H1 (cell line): Measurements from ENCODE around the gene ADAMTS9. TPM values are rescaled to one million over a fixed set of nuclear protein-coding genes. Genes with fewer than 3 reads are reported as not detected.

Experiments used
- CTCF ChIA-PET: fragments of 300-600 bp; sonication (Branson Sonifier 250); formaldehyde crosslinking; loops from one replicate; lab custom pipeline; 2021; ENCODE audit not compliant: partially characterized antibody; lab: Charles Lee
- POLR2A ChIA-PET: fragments of 300-600 bp; sonication (Branson Sonifier 250); formaldehyde crosslinking; loops from one replicate; lab custom pipeline; 2021; ENCODE audit warnings: inconsistent platforms; ENCODE audit not compliant: partially characterized antibody; lab: Charles Lee
- DNase-seq, 2 experiments: peaks; one replicate each; pipeline versions ENCODE4 v3.0.0 to v3.0.0-alpha.2; 2010 to 2022; ENCODE audit warnings: low spot score in 2 of 2, low read depth in 1 of 2, mixed read lengths in 1 of 2
- FAIRE-seq: peaks from 2 replicates; lab custom pipeline; 2011; peaks lifted over from hg19 to GRCh38; lab: Jason Lieb, UNC
- H2AFZ ChIP-seq: 2 replicates; pipeline ENCODE4 v1.8.1; 2012; ENCODE audit warnings: low read length, inconsistent platforms
- H2AK5ac ChIP-seq: 2 replicates; pipeline ENCODE4 v1.6.1; 2013; ENCODE audit warnings: low read depth, low read length
- H2BK120ac ChIP-seq: replicated peaks from 2 replicates; pipeline ENCODE3; 2013; ENCODE audit warnings: low read depth, low read length, inconsistent platforms
- H2BK12ac ChIP-seq: 2 replicates; pipeline ENCODE4 v1.6.1; 2013; ENCODE audit warnings: low read depth, low read length
- H2BK15ac ChIP-seq: 2 replicates; pipeline ENCODE4 v1.6.1; 2013; ENCODE audit warnings: low read length
- H2BK20ac ChIP-seq: 2 replicates; pipeline ENCODE4 v1.6.1; 2013; ENCODE audit warnings: low read length
- H2BK5ac ChIP-seq: 2 replicates; pipeline ENCODE4 v1.6.1; 2013; ENCODE audit warnings: low read depth, low read length
- H3K14ac ChIP-seq: 2 replicates; pipeline ENCODE4 v1.6.1; 2013; ENCODE audit warnings: inconsistent platforms; ENCODE audit not compliant: insufficient read length
- H3K18ac ChIP-seq: 2 replicates; pipeline ENCODE4 v1.6.1; 2013; ENCODE audit warnings: low read length; ENCODE audit errors: extremely low read depth
- H3K23ac ChIP-seq: 2 replicates; pipeline ENCODE4 v1.6.1; 2013; ENCODE audit warnings: inconsistent platforms; ENCODE audit not compliant: insufficient read length
- H3K23me2 ChIP-seq: 2 replicates; pipeline ENCODE4 v1.6.1; 2013; ENCODE audit warnings: low read depth, low read length
- H3K27ac ChIP-seq: 2 replicates; pipeline ENCODE4 v1.6.1; 2011; ENCODE audit warnings: low read depth, low read length, inconsistent platforms
- H3K27me3 ChIP-seq, 4 experiments: replicated peaks in 1 of 4; 1 replicate in 1 of 4; 2 replicates in 3 of 4; pipeline versions ENCODE4 v1.6.1 to v1.8.1; 2011 to 2013; ENCODE audit warnings: low read length in 3 of 4, mild to moderate bottlenecking in 3 of 4, inconsistent platforms in 2 of 4, mixed read lengths in 2 of 4, moderate library complexity in 1 of 4; ENCODE audit not compliant: control insufficient read depth in 3 of 4, insufficient read depth in 3 of 4; ENCODE audit errors: extremely low read depth in 1 of 4
- H3K36me3 ChIP-seq, 4 experiments: 2 replicates each; pipeline versions ENCODE4 v1.6.1 to v1.8.1; 2011 to 2013; ENCODE audit warnings: mild to moderate bottlenecking in 4 of 4, low read length in 3 of 4, moderate library complexity in 2 of 4, control low read depth in 1 of 4, inconsistent platforms in 1 of 4; ENCODE audit not compliant: insufficient read depth in 4 of 4, control insufficient read depth in 2 of 4
- H3K4ac ChIP-seq: replicated peaks from 2 replicates; pipeline ENCODE3; 2013; ENCODE audit warnings: low read length, low read depth, mixed read lengths, inconsistent platforms; ENCODE audit not compliant: insufficient read length
- H3K4me1 ChIP-seq, 4 experiments: replicated peaks in 1 of 4; 1 replicate in 1 of 4; 2 replicates in 3 of 4; pipeline versions ENCODE4 v1.6.1 to v1.8.1; 2011 to 2013; ENCODE audit warnings: low read length in 3 of 4, inconsistent platforms in 2 of 4, mixed read lengths in 1 of 4; ENCODE audit not compliant: insufficient read depth in 4 of 4, control insufficient read depth in 3 of 4
- H3K4me2 ChIP-seq, 2 experiments: 2 replicates each; pipeline versions ENCODE4 v1.6.1 to v1.8.1; 2011 to 2013; ENCODE audit warnings: low read depth in 2 of 2, low read length in 2 of 2, control low read depth in 1 of 2, inconsistent platforms in 1 of 2, mild to moderate bottlenecking in 1 of 2; ENCODE audit not compliant: insufficient read depth in 1 of 2
- H3K4me3 ChIP-seq, 4 experiments: fragments of 200-600, 300-600 bp in 1 of 4; sonication (generic), shearing (Covaris generic), sonication (Bioruptor Twin) in 1 of 4; 2 replicates each; pipeline versions ENCODE4 v1.5.1 to v1.8.1; 2011 to 2016; ENCODE audit warnings: low read length in 4 of 4, low read depth in 3 of 4, control low read depth in 2 of 4, inconsistent platforms in 2 of 4, mild to moderate bottlenecking in 2 of 4, mixed read lengths in 1 of 4, moderate library complexity in 1 of 4; ENCODE audit not compliant: insufficient read depth in 2 of 4; ENCODE audit errors: extremely low read depth in 1 of 4
- H3K56ac ChIP-seq: replicated peaks from 2 replicates; pipeline ENCODE3; 2013; ENCODE audit warnings: low read depth, mild to moderate bottlenecking, mixed read lengths, low read length, inconsistent platforms; ENCODE audit not compliant: insufficient read length
- H3K79me1 ChIP-seq: 2 replicates; pipeline ENCODE4 v1.6.1; 2013; ENCODE audit warnings: low read depth, low read length, control low read depth
- H3K79me2 ChIP-seq, 2 experiments: 2 replicates each; pipeline versions ENCODE4 v1.6.1 to v1.8.1; 2012 to 2013; ENCODE audit warnings: low read length in 2 of 2, mild to moderate bottlenecking in 2 of 2, inconsistent platforms in 1 of 2; ENCODE audit not compliant: insufficient read depth in 2 of 2, control insufficient read depth in 1 of 2
- H3K9ac ChIP-seq, 4 experiments: replicated peaks in 1 of 4; 1 replicate in 1 of 4; 2 replicates in 3 of 4; pipeline versions ENCODE4 v1.6.1 to v1.8.1; 2011 to 2013; ENCODE audit warnings: low read depth in 3 of 4, low read length in 3 of 4, control low read depth in 2 of 4, mild to moderate bottlenecking in 2 of 4, moderate library complexity in 2 of 4, inconsistent platforms in 1 of 4; ENCODE audit errors: extremely low read depth in 1 of 4
- H3K9me3 ChIP-seq, 2 experiments: 2 replicates each; pipeline versions ENCODE4 v1.6.1 to v1.8.1; 2012 to 2013; ENCODE audit warnings: mild to moderate bottlenecking in 2 of 2, moderate library complexity in 2 of 2, control low read depth in 1 of 2, inconsistent platforms in 1 of 2, low read depth in 1 of 2, low read length in 1 of 2, mixed read lengths in 1 of 2; ENCODE audit not compliant: insufficient read depth in 2 of 2
- H4K20me1 ChIP-seq, 2 experiments: replicated peaks in 1 of 2; 2 replicates each; pipeline versions ENCODE3 to v1.8.1; 2011 to 2013; ENCODE audit warnings: inconsistent platforms in 2 of 2, low read length in 2 of 2, mild to moderate bottlenecking in 1 of 2; ENCODE audit not compliant: insufficient read depth in 2 of 2, control insufficient read depth in 1 of 2
- H4K5ac ChIP-seq: 2 replicates; pipeline ENCODE4 v1.6.1; 2013; ENCODE audit warnings: low read length, low read depth, mixed read lengths, inconsistent platforms; ENCODE audit not compliant: insufficient read length
- H4K8ac ChIP-seq: 2 replicates; pipeline ENCODE4 v1.8.0; 2013; ENCODE audit warnings: mild to moderate bottlenecking, moderate library complexity, low read length, inconsistent platforms; ENCODE audit not compliant: insufficient read depth; ENCODE audit errors: extremely low read depth
- H4K91ac ChIP-seq: replicated peaks from 2 replicates; pipeline ENCODE3; 2013; ENCODE audit warnings: low read length, mixed read lengths, inconsistent platforms; ENCODE audit not compliant: insufficient read length
- WGBS, 2 experiments: shearing (Covaris generic) in 1 of 2; methylation state at CpG; one replicate each; pipeline versions ENCODE4 v1.1.6 to v1.1.7; 2013 to 2015; ENCODE audit warnings: low lambda C conversion rate in 2 of 2, mixed read lengths in 2 of 2, inconsistent platforms in 1 of 2, low coverage in 1 of 2, missing lambda C conversion rate in 1 of 2; ENCODE audit not compliant: insufficient replicate concordance in 2 of 2, insufficient coverage in 1 of 2, insufficient read length in 1 of 2; ENCODE audit errors: extremely low coverage in 1 of 2, missing lambda C conversion rate in 1 of 2; 5-methylcytosine and 5-hydroxymethylcytosine counted together
- polyA plus RNA-seq, 7 experiments: library from polyadenylated mRNA; depleted of rRNA in 3 of 7; stranded (reverse) in 5 of 7; unstranded in 2 of 7; fragments of >200 nt in 5 of 7; fragments of 200-250 nt in 2 of 7; gene quantifications; 1 replicate in 5 of 7; 2 replicates in 1 of 7; 4 replicates in 1 of 7; pipeline versions ENCODE4 v1.2.1 to v1.2.3, GENCODE V29; 2011 to 2013; ENCODE audit warnings: missing spikeins in 2 of 7, mixed read lengths in 2 of 7
- total RNA-seq: library from RNA; stranded (reverse); fragmentation: NEBNext Ultra II Directional; extraction: Animal tissue kit (Norgen Biotek cat#: 25700); gene quantifications from 2 replicates; pipeline ENCODE4 v1.2.1, GENCODE V29; 2021

The ADAMTS9 gene
- total and polyA plus RNA-seq, 2 of the 8 experiments (the other 6 are each of a cell fraction or from before 2014, with no cell fraction given): 0.20 to 0.41 TPM

GRCh38 chr3:64496786-64497490, 190.9 kb downstream of the ADAMTS9 start:
- Histone ChIP-seq H2BK5ac (no peak overlapping the region), H3K9me3 (no peaks in the 10 kb centered on the region), H3K4me3 (no peak overlapping the region; a peak in 1 of 8 replicates), H2BK15ac (no peak overlapping the region), H4K20me1 (no peaks in the 10 kb centered on the region), H3K4ac (no peak overlapping the region), H2BK12ac (no peak overlapping the region), H2BK120ac (no peak overlapping the region), H3K79me2 (no peaks in the 10 kb centered on the region), H4K5ac (no peak overlapping the region), H3K56ac (no peak overlapping the region), H3K14ac (no peak overlapping the region), H4K91ac (no peak overlapping the region), H3K9ac (no peak overlapping the region), H3K18ac (no peak overlapping the region), H3K4me1 (peaks cover 0 to under 1% (median under 1%) of the 10 kb centered on the region in 4 experiments; a peak in 2 of 7 replicates), H2BK20ac (no peak overlapping the region), H3K4me2 (no peak overlapping the region), H3K27me3 (no peaks in the 10 kb centered on the region; a peak in 1 of 7 replicates), H3K79me1 (no peaks in the 10 kb centered on the region), H2AFZ (no peak overlapping the region), H2AK5ac (no peak overlapping the region), H3K23ac (no peak overlapping the region), H3K23me2 (no peaks in the 10 kb centered on the region), H3K36me3 (no peaks in the 10 kb centered on the region), H4K8ac (no peak overlapping the region), H3K27ac (no peak overlapping the region)
- POLR2A ChIA-PET: no interaction called here
- no peak for DNase-seq
- WGBS, 2 experiments: 97% methylated on average over 5 of the region's 5 CpGs; no CpG with 5 or more reads in 1 of the 2 experiments
- CTCF ChIA-PET: interaction anchor here (0.6 to 0.9 kb wide), 2 partner anchors 33 to 255 kb away, joined by 3 to 4 read pairs; no protein-coding TSS in a partner anchor
- FAIRE-seq: no peak
